ENCODE measurements around the gene TCL1A. TPM values are rescaled to one million over a fixed set of nuclear protein-coding genes. Genes with fewer than 3 reads are reported as not detected.

TCL1A gene
- total and polyA plus RNA-seq, 5 donors from 2014 or later = 0.44 to 12.5 (median 1.8) TPM

DNA sequence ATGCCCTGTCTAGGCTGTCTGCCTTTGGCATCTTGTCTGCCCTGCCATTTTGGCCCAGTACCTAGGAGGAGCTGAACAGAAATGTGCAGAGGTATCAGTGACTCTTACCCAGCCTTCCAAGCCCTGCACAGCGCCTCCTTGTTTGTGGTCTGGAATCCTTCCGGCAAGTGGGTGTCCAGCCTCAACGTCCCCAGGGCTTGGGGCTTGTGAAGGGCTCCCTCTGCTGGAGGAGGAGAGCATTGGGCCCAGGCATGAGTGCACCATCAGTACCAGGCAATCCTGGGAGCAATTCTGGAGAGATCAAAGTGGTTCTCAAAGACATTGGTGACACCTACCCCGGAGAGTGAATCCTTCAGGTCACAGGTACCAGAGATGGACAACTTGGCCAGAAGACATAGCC is 30.1 kb downstream of the TCL1A start:
- no peaks in the 10 kb centered on the region for H3K4me1 ChIP-seq (ENCODE audit: control insufficient read depth, insufficient read depth, low read length, poor library complexity, severe bottlenecking)
- no peaks in the 10 kb centered on the region for H3K9me3 ChIP-seq (ENCODE audit: control insufficient read depth in 2 of 2, low read length in 2 of 2)
- DNase-seq = peak in 2 of 3 donors; percentile 8 to 34
- Mint-ChIP-seq H3K4me3 (no peak overlapping the region), H3K27me3 (peaks cover 17% of the 10 kb centered on the region), H3K27ac (no peak overlapping the region), H3K36me3 (no peaks in the 10 kb centered on the region), H3K9me3 (peaks cover 0 to 3% (median 0%) of the 10 kb centered on the region in 7 donors), H3K4me1 (no peaks in the 10 kb centered on the region)
- ATAC-seq (ENCODE audit: low read depth in 2 of 2) = no peak
- H3K27ac ChIP-seq (ENCODE audit: insufficient read depth, low read length, poor library complexity, severe bottlenecking) = no peak overlapping the region
- no peaks in the 10 kb centered on the region for H3K36me3 ChIP-seq (ENCODE audit: control insufficient read depth, insufficient read depth, low read length)
- H3K4me3 ChIP-seq (ENCODE audit: low read depth, low read length) = no peak overlapping the region
- H3K27me3 ChIP-seq (ENCODE audit: control insufficient read depth, insufficient read depth, low read length) = no peaks in the 10 kb centered on the region

DNA sequence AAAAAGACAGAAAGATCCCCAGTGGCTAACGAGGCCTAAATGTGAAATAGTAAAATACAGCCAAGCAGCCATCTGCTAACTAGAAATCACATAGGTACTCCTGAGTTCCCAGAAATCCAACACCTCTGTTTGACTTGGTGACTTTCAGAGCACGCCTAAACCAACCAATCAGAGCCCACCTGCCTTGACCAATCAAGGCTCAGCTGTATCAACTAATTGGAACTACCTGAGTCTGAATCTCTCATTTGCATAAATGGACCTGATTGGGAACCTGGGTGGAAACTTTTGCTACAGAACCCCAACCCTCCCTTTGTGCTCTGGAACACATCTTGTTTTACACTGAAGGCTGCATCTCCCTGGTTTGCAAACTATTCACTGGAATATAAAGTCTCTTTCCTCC is 32.8 kb downstream of the TCL1A start:
- Histone ChIP-seq H3K4me3 (ENCODE audit: low read depth, low read length) (no peak overlapping the region), H3K36me3 (ENCODE audit: control insufficient read depth, insufficient read depth, low read length) (no peaks in the 10 kb centered on the region), H3K9me3 (ENCODE audit: control insufficient read depth in 2 of 2, low read length in 2 of 2) (no peaks in the 10 kb centered on the region), H3K27me3 (ENCODE audit: control insufficient read depth, insufficient read depth, low read length) (no peaks in the 10 kb centered on the region), H3K4me1 (ENCODE audit: control insufficient read depth, insufficient read depth, low read length, poor library complexity, severe bottlenecking) (no peaks in the 10 kb centered on the region), H3K27ac (ENCODE audit: insufficient read depth, low read length, poor library complexity, severe bottlenecking) (no peak overlapping the region)
- ATAC-seq (ENCODE audit: low read depth in 2 of 2) (no peak), DNase-seq (no peak)
- H3K4me1 Mint-ChIP-seq = no peaks in the 10 kb centered on the region
- peaks cover 0 to 3% (median 0%) of the 10 kb centered on the region in 7 donors for H3K9me3 Mint-ChIP-seq
- H3K36me3 Mint-ChIP-seq = no peaks in the 10 kb centered on the region
- H3K27me3 Mint-ChIP-seq = peaks cover 18% of the 10 kb centered on the region
- H3K27ac Mint-ChIP-seq = no peak overlapping the region
- no peak overlapping the region for H3K4me3 Mint-ChIP-seq

DNA sequence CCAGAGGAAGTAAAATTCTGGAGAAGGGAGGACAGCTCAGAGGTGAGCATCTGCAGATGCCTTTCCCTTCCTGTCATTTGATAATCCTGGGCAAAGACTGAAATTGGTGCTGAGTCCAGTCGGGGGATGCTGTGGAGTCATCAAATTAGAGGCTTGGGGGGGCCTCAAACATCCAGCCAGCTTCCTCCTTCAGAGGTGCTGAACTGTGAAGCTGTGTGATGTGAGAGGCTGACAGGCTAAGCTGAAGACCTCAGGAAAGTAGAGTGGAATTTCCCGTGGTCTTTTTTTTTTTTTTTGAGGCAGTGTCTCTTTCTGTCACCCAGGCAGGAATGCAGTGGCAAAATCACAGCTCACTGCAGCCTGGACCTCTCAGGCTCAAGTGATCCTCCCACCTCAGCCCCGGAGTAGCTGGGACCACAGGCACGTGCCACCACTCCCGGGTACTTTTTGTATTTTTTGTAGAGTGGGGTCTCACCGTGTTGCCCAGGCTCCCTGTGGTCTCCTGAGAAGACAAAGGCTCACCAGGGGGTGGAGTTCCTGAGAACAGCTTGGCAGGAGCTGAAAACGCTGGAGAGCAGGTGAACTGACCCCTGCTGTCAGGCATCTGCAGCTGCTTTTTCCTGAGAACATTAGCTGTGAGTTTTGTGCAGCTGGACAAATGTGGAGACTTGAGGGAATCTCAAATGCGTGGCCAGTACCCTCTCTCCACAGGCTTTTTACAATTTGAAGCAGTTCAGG is 33.8 kb downstream of the TCL1A start:
- Histone ChIP-seq H3K27me3 (ENCODE audit: control insufficient read depth, insufficient read depth, low read length) (no peaks in the 10 kb centered on the region), H3K36me3 (ENCODE audit: control insufficient read depth, insufficient read depth, low read length) (no peaks in the 10 kb centered on the region), H3K4me3 (ENCODE audit: low read depth, low read length) (no peak overlapping the region), H3K4me1 (ENCODE audit: control insufficient read depth, insufficient read depth, low read length, poor library complexity, severe bottlenecking) (no peaks in the 10 kb centered on the region), H3K27ac (ENCODE audit: insufficient read depth, low read length, poor library complexity, severe bottlenecking) (no peak overlapping the region), H3K9me3 (ENCODE audit: control insufficient read depth in 2 of 2, low read length in 2 of 2) (no peaks in the 10 kb centered on the region)
- ATAC-seq (ENCODE audit: low read depth in 2 of 2) = no peak
- H3K9me3 Mint-ChIP-seq = peaks cover 0 to 5% (median 0%) of the 10 kb centered on the region in 7 donors
- no peaks in the 10 kb centered on the region for H3K4me1 Mint-ChIP-seq
- H3K27ac Mint-ChIP-seq = no peak overlapping the region
- DNase-seq = no peak
- H3K4me3 Mint-ChIP-seq = no peak overlapping the region
- no peaks in the 10 kb centered on the region for H3K36me3 Mint-ChIP-seq
- peaks cover 18% of the 10 kb centered on the region for H3K27me3 Mint-ChIP-seq

DNA sequence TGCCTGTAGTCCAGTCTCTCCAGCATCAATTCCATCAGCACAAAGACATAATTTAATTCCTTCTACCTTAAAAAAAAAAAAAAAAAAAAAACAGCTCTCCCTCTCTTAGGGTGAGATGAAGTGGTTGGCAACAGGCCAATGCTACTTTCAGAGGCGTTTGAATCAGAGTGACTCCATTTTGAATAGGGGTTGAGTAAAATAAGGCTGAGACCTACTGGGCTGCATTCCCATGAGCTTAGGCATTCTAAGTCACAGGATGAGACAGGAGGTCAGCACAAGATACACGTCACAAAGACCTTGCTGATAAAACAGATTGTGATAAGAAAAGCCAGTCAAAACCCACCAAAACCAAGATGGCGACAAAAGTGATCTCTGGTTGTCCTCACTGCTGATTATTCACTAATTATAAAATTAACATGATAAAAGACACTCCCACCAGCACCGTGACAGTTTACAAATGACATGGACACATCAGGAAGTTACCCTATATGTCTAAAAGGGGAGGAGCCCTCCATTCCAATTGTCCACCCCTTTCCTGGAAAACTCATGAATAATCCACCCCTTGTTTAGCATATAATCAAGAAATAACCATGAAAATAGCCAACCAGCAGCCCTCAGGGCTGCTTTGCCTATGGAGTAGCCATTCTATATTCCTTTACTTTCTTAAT is 34.6 kb downstream of the TCL1A start:
- Mint-ChIP-seq H3K9me3 (peaks cover 0 to 5% (median 0%) of the 10 kb centered on the region in 7 donors), H3K4me3 (no peak overlapping the region), H3K4me1 (no peaks in the 10 kb centered on the region), H3K27ac (no peak overlapping the region), H3K36me3 (no peaks in the 10 kb centered on the region), H3K27me3 (peaks cover 18% of the 10 kb centered on the region)
- no peaks in the 10 kb centered on the region for H3K27me3 ChIP-seq (ENCODE audit: control insufficient read depth, insufficient read depth, low read length)
- DNase-seq (no peak), ATAC-seq (ENCODE audit: low read depth in 2 of 2) (no peak)
- no peak overlapping the region for H3K4me3 ChIP-seq (ENCODE audit: low read depth, low read length)
- no peaks in the 10 kb centered on the region for H3K36me3 ChIP-seq (ENCODE audit: control insufficient read depth, insufficient read depth, low read length)
- H3K9me3 ChIP-seq (ENCODE audit: control insufficient read depth in 2 of 2, low read length in 2 of 2) = no peaks in the 10 kb centered on the region
- H3K4me1 ChIP-seq (ENCODE audit: control insufficient read depth, insufficient read depth, low read length, poor library complexity, severe bottlenecking) = no peaks in the 10 kb centered on the region
- no peak overlapping the region for H3K27ac ChIP-seq (ENCODE audit: insufficient read depth, low read length, poor library complexity, severe bottlenecking)

DNA sequence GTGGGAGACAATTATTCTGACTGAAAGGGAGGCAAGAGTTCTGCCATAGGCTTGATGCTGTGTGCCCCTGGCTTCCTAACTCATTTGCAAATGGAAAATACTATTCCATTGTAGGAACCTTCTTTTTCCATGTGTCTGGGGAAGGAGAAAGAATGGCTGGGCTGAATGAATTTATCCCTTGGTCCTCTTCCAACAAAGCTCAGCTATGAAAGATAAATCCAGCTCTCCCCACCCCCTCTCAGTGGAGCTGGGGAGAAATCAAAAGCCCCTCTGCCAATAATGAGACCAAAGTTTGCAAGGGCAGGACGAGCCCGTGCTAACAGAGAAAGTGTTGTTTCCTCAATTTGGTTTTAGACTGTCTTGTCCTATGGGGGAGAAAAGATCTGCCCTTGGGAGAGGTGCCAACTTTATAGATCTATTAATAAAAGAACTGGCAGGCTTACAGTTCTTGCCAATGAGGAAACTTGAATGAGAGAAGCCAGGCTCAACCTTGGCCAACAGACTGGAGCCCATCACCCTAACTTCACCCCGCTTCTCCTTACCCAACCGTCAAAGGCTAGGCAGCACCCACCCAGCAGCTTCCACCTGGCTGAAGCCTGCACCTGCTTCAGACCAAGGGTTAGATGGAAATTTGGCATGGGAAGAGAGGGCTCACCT is 36.6 kb downstream of the TCL1A start:
- no peak overlapping the region for H3K4me3 Mint-ChIP-seq
- no peaks in the 10 kb centered on the region for H3K36me3 Mint-ChIP-seq
- peaks cover 17% of the 10 kb centered on the region for H3K27me3 Mint-ChIP-seq
- Histone ChIP-seq H3K4me1 (ENCODE audit: control insufficient read depth, insufficient read depth, low read length, poor library complexity, severe bottlenecking) (no peaks in the 10 kb centered on the region), H3K27ac (ENCODE audit: insufficient read depth, low read length, poor library complexity, severe bottlenecking) (no peak overlapping the region), H3K4me3 (ENCODE audit: low read depth, low read length) (no peak overlapping the region), H3K36me3 (ENCODE audit: control insufficient read depth, insufficient read depth, low read length) (no peaks in the 10 kb centered on the region), H3K27me3 (ENCODE audit: control insufficient read depth, insufficient read depth, low read length) (peaks cover 2% of the 10 kb centered on the region), H3K9me3 (ENCODE audit: control insufficient read depth in 2 of 2, low read length in 2 of 2) (no peaks in the 10 kb centered on the region)
- H3K27ac Mint-ChIP-seq = no peak overlapping the region
- DNase-seq (no peak), ATAC-seq (ENCODE audit: low read depth in 2 of 2) (no peak)
- peaks cover 0 to 5% (median 0%) of the 10 kb centered on the region in 7 donors for H3K9me3 Mint-ChIP-seq
- H3K4me1 Mint-ChIP-seq = no peaks in the 10 kb centered on the region

DNA sequence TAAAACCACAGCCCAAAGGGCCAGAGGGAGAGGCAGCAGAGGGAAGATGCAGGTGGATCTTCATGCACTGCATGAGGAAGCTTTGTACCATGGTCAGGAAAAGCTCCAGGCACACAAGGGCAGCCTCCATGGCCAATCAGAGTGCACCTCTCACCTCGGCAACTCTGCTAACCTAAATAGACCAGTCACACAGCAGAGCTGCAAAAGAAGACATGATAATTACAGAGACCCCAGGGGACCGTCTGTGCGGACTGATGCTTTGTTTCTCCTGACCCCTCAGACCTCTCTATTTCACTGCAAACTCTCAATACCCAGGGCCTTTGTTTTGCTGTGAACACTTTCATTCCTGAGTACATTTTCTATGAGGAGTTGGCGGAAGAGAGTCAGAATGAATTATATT is 38.4 kb downstream of the TCL1A start:
- H3K4me1 Mint-ChIP-seq = no peaks in the 10 kb centered on the region
- no peak overlapping the region for H3K4me3 Mint-ChIP-seq
- ATAC-seq (ENCODE audit: low read depth in 2 of 2) (no peak), DNase-seq (no peak)
- H3K27me3 Mint-ChIP-seq = peaks cover 20% of the 10 kb centered on the region
- peaks cover 2% of the 10 kb centered on the region for H3K27me3 ChIP-seq (ENCODE audit: control insufficient read depth, insufficient read depth, low read length)
- H3K9me3 ChIP-seq (ENCODE audit: control insufficient read depth in 2 of 2, low read length in 2 of 2) = no peaks in the 10 kb centered on the region
- H3K27ac Mint-ChIP-seq = no peak overlapping the region
- no peaks in the 10 kb centered on the region for H3K36me3 ChIP-seq (ENCODE audit: control insufficient read depth, insufficient read depth, low read length)
- no peak overlapping the region for H3K4me3 ChIP-seq (ENCODE audit: low read depth, low read length)
- H3K36me3 Mint-ChIP-seq = no peaks in the 10 kb centered on the region
- peaks cover 0 to 5% (median 0%) of the 10 kb centered on the region in 7 donors for H3K9me3 Mint-ChIP-seq
- H3K27ac ChIP-seq (ENCODE audit: insufficient read depth, low read length, poor library complexity, severe bottlenecking) = no peak overlapping the region
- H3K4me1 ChIP-seq (ENCODE audit: control insufficient read depth, insufficient read depth, low read length, poor library complexity, severe bottlenecking) = no peaks in the 10 kb centered on the region

DNA sequence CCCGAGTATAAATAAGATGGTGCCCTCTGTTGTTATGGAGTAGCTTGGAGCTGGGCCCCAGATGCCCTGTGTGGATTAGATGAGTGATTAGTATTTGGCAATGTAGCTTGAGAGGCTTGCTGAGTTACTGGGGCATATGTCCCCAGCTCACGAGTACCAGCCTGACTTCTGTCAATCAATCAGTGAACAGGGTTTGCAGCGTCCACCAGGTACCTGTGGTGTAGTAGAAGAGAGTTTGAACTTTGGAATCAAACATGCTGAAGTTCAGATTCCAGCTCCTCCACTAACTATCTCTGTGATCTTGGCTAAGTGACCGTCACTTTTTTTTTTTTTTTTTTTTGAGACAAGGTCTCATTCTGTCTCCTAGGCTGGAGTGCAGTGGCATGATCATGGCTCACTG is 39.3 kb downstream of the TCL1A start:
- H3K27me3 ChIP-seq (ENCODE audit: control insufficient read depth, insufficient read depth, low read length) = peaks cover 2% of the 10 kb centered on the region
- no peak for DNase-seq
- Mint-ChIP-seq H3K4me1 (no peaks in the 10 kb centered on the region), H3K27me3 (peaks cover 18% of the 10 kb centered on the region), H3K27ac (no peak overlapping the region), H3K36me3 (no peaks in the 10 kb centered on the region), H3K9me3 (peaks cover 0 to 5% (median 0%) of the 10 kb centered on the region in 7 donors), H3K4me3 (no peak overlapping the region)
- no peak for ATAC-seq (ENCODE audit: low read depth in 2 of 2)
- no peaks in the 10 kb centered on the region for H3K4me1 ChIP-seq (ENCODE audit: control insufficient read depth, insufficient read depth, low read length, poor library complexity, severe bottlenecking)
- no peak overlapping the region for H3K27ac ChIP-seq (ENCODE audit: insufficient read depth, low read length, poor library complexity, severe bottlenecking)
- H3K36me3 ChIP-seq (ENCODE audit: control insufficient read depth, insufficient read depth, low read length) = no peaks in the 10 kb centered on the region
- no peak overlapping the region for H3K4me3 ChIP-seq (ENCODE audit: low read depth, low read length)
- no peaks in the 10 kb centered on the region for H3K9me3 ChIP-seq (ENCODE audit: control insufficient read depth in 2 of 2, low read length in 2 of 2)
